Daoy (cell line): ENCODE data around the gene SAMD8. TPM values are rescaled to one million over a fixed set of nuclear protein-coding genes. Genes with fewer than 3 reads are reported as not detected.

ENCODE experiments used
- DNase-seq: peaks from one replicate; pipeline ENCODE4 v3.0.0-alpha.2; 2015; ENCODE audit warnings: low read depth
- total RNA-seq: library from RNA; depleted of rRNA; stranded (reverse); fragments of >200 nt; shearing (Covaris generic); gene quantifications from 2 replicates; pipeline ENCODE4 v1.2.3, GENCODE V29; 2014; rRNA removed

SAMD8 gene
- total RNA-seq: 6.7 and 8.7 TPM in 2 replicates

DNA sequence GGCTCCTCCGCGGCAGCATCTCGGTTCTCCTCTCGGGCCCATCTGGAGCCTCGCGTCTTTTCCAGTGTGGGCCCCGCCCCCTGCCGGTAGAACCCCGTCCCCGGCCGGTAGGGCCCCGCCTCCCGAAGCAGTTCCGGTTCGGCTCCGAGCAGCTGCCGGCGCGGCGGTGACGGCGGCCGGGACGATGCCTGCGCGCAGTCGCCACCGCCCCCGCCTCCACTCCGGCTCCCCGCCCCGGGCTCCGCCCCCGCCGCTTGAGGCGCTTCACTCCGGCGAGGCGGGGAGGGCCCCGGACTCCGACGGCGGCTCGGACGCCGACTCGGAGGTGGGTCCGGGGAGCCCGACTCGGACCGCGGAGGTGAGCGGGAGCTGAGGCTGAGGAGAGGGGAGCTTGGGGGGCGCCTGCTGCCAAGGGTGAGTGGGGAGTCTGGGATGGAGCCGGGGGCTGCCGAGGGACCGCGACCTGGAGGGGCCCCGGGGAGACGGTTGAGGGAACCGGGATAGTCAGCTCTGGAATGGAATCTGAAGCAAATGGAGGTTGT lies at the start of gene SAMD8:
Gene SAMD8, plus strand, starts transcription at position 292 of the 542 bp plus-strand sequence. CDS start 38,873 bp downstream, outside the sequence.
- peak; percentile 96 for DNase-seq

DNA sequence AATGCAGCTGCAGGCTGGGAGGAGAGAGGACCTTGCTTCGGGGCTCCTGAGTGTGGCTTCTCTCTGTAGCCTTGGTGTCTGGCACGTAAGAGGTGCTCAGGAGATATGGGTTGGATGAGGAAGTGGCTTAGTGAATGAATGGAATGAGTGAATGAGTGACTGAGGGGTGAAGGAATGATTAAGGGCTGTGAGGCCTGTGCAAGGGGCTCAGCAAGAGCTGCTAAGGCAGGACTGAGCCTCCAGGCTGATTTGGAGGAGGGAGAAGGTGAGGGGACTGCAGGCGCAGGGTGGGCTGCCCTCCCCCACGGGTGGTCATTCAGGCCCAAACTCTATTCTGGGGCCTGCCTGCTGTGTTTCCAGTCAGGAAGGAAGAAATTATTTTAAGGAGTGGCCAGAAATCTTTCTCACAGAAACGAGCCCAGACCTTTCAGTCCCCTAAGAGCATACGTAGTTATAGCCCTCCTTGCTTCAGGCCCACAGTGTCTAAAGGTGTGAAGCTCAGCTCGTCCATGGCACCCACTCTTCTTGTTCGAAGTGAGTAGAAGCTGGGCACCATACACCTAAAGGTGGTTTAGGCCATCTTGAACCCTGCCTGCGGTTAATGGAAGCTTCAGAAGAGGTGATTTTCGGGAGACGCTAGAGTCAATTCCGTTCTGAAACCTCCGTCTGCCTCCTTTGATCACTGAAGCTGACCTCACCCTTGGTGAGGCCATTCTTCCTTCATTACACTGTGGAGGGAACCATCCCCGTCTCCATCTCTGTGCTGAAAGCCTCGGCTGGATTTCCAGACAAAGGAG lies 49.5 kb upstream of the SAMD8 start:
- DNase-seq: no peak

DNA sequence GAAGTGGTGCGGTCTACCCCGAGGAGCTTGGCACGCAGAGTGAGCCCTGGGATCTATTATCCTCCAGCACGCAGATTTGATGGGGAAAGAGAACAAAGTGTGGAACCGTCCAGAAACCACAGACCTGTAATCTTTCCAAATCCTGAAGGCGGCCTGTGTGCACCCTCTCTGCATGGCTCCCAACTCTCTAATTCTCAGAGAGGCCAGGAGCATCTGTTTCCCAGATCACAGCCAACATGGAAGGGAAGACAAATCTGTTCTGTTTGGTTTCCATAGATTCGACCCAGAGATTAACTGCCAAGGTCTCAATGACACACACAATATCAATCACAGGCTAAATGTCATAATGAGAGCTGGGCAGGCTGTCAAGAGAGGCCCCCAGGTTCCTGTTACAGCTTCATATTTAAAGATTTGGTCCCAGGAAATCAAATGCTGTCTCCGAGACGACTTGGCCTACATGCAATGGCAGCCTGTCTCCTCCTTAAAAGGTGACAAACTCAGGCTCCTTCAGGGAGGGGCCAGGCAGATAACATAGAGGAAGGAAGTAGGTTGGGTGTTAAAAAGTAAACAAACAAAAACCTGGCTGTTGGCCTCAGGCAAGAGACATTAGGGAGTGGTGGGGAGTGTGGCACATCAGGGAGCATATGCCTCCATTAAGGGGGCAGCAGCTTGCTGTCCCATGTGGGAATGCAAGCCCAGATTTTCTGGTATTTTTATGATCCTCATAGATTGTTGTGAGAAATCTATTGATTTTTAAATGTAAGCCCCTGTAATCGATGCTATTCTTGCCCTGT lies 48.8 kb upstream of the SAMD8 start:
- peak; percentile 26 for DNase-seq

DNA sequence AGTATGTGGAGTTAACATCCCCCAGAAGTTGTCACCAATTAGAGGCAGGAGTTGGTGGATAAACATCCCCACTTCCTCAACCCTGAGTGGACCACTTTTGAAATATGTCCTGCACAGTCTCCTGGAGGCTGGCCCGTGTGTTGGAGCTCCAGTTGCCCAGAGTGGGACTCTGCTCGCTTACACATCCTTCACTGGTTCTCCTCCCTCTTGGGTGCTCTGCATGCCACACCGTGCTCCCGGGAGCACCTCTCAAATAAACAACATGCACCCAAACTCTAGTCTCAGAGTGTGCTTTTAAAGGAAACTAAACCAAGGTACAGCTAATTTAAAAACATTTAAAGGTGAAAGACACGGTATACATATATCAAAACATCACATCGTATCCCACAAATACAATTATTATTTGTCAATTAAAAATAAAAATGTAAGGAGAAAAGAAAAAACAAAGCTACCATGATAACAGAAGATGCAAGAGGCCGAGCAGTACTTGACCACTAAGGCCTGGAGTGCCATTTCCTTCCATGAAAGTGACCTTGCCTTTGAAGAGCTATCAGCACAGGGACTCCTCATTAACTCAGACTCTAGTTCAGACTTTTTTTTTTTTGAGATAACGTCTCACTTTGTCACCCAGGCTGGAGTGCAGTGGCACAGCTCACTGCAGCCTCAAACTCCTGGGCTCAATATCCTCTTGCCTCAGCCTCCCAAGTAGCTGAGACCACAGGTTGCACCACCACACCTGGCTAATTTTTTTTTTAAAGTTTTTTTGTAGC lies 47.8 kb upstream of the SAMD8 start:
- no peak for DNase-seq

DNA sequence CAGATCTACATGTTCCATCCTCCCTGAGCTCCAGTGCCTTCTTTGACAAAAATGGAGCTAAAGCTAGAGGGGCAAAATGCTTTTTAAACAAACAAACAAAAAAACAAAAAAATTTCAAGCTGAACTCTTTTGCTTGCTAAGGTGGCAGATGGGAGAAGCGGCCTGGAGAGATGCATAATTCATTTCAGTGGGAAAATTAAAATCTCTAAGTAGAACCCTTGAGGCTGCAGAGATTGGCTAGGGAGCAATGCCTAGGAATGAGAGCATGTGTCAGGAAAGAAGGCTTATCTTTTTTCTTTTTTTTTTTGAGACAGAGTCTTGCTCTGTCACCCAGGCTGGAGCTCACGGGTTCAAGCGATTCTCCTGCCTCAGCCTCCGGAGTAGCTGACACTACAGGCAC lies 46.4 kb upstream of the SAMD8 start:
- DNase-seq: no peak

DNA sequence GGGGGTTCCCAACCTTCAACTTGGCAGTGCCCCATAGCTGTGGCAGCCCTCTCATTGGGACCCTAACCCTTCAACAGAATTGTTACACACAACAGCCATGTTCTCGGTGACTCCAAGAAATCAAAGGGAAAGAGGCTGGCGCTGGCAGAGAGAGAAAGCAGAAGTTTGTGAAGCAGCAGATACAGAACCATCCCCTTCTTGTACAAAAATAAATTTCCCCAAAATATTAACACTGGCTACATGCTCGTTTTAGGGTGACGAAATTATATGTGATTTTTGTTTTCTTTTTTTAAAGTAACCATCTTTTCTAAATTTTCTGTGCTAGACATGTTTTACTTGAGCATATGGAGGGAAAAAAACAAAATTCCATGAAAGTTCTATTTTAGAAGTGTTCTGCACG lies 45.2 kb upstream of the SAMD8 start:
- DNase-seq: no peak

- no peak for DNase-seq
These were observed 44.2 kb upstream of the SAMD8 start for GRCh38 chr10:75067272-75067671.

DNA sequence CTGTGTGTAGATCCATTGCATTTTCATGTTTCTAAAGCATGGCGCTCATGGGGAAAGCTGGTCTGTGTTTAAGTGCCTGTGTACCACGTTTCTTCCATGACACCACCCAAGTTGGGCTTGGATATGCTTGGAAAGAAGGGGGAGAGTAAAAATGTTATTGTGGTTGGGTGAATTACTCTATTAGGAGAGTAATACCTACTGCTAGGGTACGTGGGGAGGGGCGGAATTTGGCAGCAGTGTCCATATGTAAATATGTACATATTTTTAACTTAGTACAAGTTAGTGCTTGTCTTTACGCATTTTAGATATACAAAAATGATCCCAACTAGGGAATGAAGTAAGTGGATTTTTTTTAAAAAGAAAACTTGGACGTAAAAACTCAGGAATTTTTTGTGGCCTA lies 42.9 kb upstream of the SAMD8 start:
- no peak for DNase-seq

DNA sequence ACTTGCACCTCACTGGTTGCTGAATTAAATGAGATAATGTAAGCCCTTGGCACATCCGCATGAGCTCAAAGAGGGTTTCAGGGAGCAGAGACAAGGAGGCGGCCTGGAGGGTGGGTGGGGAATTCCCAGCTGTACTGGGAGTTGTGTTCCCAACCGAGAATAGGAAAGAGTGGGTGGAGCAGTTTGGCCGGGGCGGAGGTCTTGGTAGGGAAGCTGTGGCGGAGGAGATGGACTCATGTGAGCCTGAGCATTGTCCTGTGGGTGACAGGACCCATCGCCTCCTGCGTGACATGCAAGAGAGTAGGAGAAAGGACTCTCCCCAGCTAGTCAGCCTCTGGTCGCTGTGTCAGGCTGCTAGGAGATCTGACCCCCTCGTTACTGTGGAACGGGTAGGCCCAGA lies 41.0 kb upstream of the SAMD8 start:
- no peak for DNase-seq

- peak; percentile 15 for DNase-seq
These were observed 40.5 kb upstream of the SAMD8 start for GRCh38 chr10:75070961-75071428.

DNA sequence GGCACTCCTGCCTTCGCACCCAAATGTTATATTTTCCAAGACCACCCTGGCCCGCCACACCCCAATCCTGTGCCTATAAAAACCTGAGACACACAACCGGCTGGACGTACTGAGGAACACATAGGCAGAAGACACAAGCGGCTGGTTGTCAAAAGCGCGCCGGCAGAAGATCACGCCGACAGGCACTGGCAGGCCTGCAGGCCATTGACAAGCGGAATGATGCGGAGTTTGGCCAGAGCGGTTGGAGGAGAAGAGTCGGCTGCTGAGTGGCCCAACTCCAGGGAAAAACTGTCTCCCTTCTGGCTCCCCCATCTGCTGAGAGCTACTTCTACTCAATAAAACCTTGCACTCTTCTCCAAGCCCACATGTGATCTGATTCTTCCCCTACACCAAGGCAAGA lies 39.7 kb upstream of the SAMD8 start:
- no peak for DNase-seq

GRCh38 chr10:75072727-75073126 lies 38.7 kb upstream of the SAMD8 start:
- no peak for DNase-seq

DNA sequence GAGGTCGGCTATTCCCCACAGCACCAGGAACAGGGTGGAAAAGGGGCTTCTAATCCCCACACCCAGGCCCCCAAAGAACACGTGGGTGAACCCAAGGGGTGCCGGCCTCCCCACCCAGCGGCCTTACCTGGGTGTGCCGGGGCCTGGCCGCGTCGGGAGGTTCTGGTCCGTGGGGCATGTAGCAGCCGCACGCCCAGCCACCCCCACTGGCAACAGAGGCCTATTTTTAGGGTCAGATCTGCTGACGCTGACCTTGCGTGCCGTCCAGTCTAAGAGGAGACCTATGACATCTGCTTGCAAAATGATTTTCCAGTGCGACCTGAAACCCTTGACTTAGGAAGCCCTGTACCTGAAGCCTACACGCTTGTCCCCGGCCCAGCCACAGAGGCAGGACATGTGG lies 38.0 kb upstream of the SAMD8 start:
- DNase-seq: no peak

DNA sequence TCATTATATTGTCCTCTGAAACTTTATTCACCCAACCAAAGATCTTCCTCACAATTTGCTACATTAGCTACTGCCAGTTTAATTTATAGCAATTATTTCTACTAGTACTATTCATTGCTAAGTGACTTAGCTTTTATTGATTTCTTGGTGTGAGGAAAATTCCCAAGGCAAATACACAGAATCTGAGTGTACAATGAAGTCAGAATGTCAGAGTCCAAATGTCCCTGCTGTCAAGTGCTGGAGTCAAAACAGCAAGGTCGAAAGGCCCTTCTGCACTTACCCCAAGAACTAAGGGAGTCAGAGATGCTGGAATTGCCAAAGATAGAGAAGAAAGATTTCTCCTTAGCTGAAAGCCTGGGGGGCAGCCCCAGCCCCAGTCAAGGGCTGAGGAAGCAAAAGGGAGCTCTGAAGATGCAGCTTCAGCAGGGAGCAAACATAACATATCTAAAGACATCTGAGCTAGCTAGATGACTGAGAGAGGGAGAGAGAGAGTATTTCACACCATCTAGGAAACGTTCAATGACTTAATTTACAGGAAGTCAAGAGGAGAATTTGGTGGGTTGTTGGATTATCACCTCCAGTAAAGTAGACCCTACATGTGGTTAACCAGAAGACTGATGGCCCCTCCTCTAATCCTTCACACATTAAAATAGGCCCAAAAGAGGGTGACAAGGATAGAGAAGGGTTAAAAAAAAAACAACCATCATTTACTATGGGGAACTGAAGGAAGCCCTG lies 36.6 kb upstream of the SAMD8 start:
- no peak for DNase-seq

DNA sequence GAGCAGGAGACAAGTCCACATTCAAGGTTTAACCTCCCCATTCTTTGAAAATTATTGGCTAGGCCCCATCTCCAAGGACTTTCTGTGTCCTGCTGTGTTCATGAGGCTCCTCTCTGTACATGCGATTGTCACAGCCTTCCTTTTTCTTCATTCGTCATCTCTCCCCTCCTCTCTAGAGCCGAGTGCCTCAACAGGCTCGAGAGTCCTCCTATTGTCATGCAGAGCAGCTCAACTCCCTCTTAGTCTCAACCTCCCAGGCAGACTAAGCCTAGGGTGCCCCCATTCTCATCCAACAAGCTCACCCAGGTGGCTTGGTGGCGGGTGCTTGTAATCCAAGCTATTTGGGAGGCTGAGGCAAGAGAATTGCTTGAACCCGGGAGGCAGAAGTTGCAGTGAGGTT lies 35.1 kb upstream of the SAMD8 start:
- no peak for DNase-seq

DNA sequence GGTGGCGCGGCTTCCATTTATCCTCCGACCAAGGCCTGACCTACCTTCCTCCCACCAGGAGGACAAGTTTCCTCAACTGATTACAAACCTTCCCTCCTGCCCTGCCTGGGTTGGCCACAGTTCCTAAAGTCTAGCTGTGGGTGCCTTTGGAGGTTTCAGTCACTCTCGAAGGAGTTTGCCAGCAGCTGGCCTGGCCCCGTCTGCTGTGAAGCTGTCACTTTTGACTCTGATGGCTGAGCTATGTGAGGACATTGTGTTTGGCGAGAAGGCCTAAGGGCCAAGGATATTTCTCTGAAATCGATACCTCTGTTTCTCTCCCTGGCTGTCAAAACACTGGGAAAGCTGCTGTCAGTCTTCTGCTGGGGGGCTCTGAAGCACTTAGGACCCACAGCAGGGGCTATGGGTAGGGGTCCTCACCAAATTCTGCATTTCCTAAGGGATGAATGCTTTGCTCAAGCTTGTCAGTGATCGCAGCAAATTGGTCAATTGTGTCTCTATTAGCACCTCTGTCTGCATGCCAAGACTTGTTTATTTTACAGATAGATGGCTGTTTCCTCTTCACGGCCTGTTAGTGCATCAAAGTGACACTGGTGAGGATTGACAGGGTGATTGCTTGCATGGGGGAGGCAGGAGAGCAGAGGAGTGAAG lies 31.9 kb upstream of the SAMD8 start:
- DNase-seq: no peak

- no peak for DNase-seq
These were observed 30.9 kb upstream of the SAMD8 start for GRCh38 chr10:75080554-75080953.

DNA sequence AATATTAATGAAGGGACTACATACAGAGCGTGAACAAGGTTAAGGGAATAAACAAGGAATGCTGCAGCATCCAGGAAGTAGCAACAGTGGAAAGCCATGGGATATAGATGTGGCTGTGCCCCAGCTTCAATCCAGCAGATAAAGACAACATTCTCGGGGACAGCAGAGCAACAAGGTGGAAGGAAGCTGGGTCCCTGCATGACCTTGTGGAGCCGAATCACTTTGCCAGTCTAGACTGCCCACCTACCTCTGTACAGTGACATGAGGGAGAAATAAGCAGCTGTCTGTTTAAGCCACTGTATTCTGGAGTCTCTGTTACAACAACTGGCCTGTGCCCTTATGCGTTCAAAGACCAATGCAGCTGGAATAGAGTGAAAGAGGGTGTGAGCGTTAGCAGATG lies 30.1 kb upstream of the SAMD8 start:
- no peak for DNase-seq

- DNase-seq: no peak
These were observed 27.3 kb upstream of the SAMD8 start for GRCh38 chr10:75083972-75084833.
